Measurements from ENCODE around the gene C5orf52.

Gene C5orf52

DNA sequence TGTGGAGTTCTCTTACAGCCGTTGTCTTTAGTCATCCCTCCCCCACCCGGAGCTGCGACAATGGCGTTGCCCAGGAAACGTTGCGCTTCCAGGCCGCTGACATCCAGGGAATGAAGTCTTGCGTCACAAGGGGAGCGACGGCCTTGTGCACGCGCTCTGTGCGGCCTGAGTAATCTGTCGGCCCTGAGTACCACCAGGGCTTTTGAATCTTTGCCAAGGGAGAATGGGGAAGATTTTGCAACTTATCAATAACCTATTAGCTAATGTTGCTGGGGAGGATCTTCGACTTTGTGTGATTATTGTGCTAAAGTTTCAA, 19.0 kb upstream of the C5orf52 start, which contains the start of gene SOX30:
Gene SOX30 (minus strand): TSS at position 62 of the 316 bp plus-strand sequence. CDS start 360 bp downstream, outside the sequence.
- Histone ChIP-seq H3K27me3 (ENCODE audit: control insufficient read depth in 5 of 5, insufficient read depth in 4 of 5, low read length in 5 of 5) (peaks cover 0 to 2% (median 0%) of the 10 kb centered on the region in 5 donors), H3K9me3 (ENCODE audit: control insufficient read depth in 5 of 5, low read length in 5 of 5) (peaks cover 0 to 5% (median under 1%) of the 10 kb centered on the region in 5 donors), H3K4me3 (ENCODE audit: low read depth in 1 of 5, low read length in 5 of 5) (peak within 1 kb of the TSS; percentile 47 to 85 (median 66)), H3K36me3 (ENCODE audit: control insufficient read depth in 5 of 5, insufficient read depth in 5 of 5, low read length in 5 of 5) (no peaks in the 10 kb centered on the region), H3K4me1 (ENCODE audit: control insufficient read depth in 5 of 5, insufficient read depth in 5 of 5, low read length in 5 of 5) (peaks cover 0 to 11% (median 10%) of the 10 kb centered on the region in 5 donors), H3K9ac (ENCODE audit: low read length in 5 of 5) (peak within 1 kb of the TSS in 3 of 5 donors; percentile 14 to 73 (median 32)), H3K27ac (ENCODE audit: low read depth, low read length) (no peak within 1 kb of the TSS)

DNA sequence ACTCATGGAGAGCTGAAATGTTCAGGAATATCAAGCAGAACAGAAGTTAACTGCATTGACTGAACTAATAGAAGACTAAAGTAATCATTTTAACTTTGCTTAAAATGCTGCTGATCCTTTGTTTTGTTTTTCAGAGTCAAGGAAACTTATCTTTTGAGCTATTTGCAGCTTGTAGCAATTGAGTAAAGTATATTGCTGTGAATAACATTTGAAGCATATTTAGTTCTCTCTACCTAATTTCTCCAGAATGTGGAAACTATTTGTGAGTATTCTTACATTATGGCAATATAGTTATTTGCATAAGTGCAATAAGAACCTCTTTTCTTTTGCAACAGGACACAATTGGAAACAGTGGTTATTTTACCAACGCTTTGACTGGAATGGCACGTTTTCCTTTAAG, 13.8 kb upstream of the C5orf52 start:
- H3K9ac ChIP-seq (ENCODE audit: low read length in 5 of 5): no peak overlapping the region
- no peaks in the 10 kb centered on the region for H3K36me3 ChIP-seq (ENCODE audit: control insufficient read depth in 5 of 5, insufficient read depth in 5 of 5, low read length in 5 of 5)
- H3K27me3 ChIP-seq (ENCODE audit: control insufficient read depth in 5 of 5, insufficient read depth in 4 of 5, low read length in 5 of 5): no peaks in the 10 kb centered on the region
- no peaks in the 10 kb centered on the region for H3K4me1 ChIP-seq (ENCODE audit: control insufficient read depth in 5 of 5, insufficient read depth in 5 of 5, low read length in 5 of 5)
- no peak overlapping the region for H3K4me3 ChIP-seq (ENCODE audit: low read depth in 1 of 5, low read length in 5 of 5)
- H3K9me3 ChIP-seq (ENCODE audit: control insufficient read depth in 5 of 5, low read length in 5 of 5): peaks cover 0 to 12% (median 7%) of the 10 kb centered on the region in 5 donors
- H3K27ac ChIP-seq (ENCODE audit: low read depth, low read length): no peak overlapping the region

DNA sequence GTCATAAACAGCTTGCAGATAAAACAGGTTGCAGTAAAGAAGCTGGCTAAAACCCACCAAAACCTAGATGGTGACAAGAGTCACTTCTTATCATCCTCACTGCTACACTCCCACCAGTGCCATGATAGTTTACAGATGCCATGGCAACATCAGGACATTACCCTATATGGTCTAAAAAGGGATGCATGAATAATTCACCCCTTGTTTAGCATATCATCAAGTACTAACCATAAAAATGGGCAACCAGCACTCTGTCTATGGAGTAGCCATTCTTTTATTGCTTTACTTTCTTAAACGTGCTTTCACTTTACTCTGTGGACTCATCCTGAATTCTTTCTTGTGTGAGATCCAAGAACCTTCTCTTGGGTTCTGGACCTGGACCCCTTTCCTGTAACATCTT, 12.4 kb upstream of the C5orf52 start:
- Histone ChIP-seq H3K36me3 (ENCODE audit: control insufficient read depth in 5 of 5, insufficient read depth in 5 of 5, low read length in 5 of 5) (no peaks in the 10 kb centered on the region), H3K9ac (ENCODE audit: low read length in 5 of 5) (no peak overlapping the region), H3K9me3 (ENCODE audit: control insufficient read depth in 5 of 5, low read length in 5 of 5) (peaks cover 0 to 12% (median 7%) of the 10 kb centered on the region in 5 donors), H3K27ac (ENCODE audit: low read depth, low read length) (no peak overlapping the region), H3K4me1 (ENCODE audit: control insufficient read depth in 5 of 5, insufficient read depth in 5 of 5, low read length in 5 of 5) (no peaks in the 10 kb centered on the region), H3K27me3 (ENCODE audit: control insufficient read depth in 5 of 5, insufficient read depth in 4 of 5, low read length in 5 of 5) (no peaks in the 10 kb centered on the region), H3K4me3 (ENCODE audit: low read depth in 1 of 5, low read length in 5 of 5) (no peak overlapping the region)

DNA sequence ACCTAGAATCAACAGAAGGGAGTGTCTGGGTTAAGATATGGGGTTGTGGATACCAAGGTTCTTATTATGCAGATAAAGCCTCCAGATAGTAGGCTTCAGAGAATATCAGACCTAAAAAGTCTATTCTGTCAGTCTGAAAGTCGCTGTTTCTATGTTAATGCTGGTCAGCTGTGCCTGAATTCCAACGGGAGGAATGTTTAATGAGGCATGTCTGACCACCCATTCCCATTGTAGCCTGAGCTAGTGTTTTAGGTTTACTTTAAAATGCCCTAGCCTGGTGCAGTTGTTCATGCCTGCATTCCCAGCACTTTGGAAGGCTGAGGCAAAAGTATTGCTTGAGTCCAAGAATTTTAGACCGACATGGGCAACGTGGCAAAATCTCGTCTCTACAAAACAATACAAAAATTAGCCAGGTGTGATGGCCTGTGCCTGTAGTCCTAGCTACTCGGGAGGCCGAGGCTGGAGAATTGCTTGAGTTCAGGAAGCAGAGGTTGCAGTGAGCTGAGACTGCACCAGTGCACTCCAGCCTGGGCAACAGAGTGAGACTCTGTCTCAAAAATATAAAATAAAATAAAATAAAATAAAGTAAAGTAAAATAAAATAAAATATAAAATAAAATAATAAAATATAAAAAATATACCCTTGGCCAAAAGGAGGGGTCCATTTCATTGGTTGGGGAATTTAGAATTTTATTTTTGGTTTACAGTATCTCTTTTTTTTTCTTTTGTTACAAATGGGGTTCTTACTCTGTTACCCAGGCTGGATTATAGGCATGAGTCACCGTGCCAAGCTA, 11.3 kb upstream of the C5orf52 start:
- H3K9me3 ChIP-seq (ENCODE audit: control insufficient read depth in 5 of 5, low read length in 5 of 5): peaks cover 0 to 12% (median 7%) of the 10 kb centered on the region in 5 donors
- no peaks in the 10 kb centered on the region for H3K27me3 ChIP-seq (ENCODE audit: control insufficient read depth in 5 of 5, insufficient read depth in 4 of 5, low read length in 5 of 5)
- H3K36me3 ChIP-seq (ENCODE audit: control insufficient read depth in 5 of 5, insufficient read depth in 5 of 5, low read length in 5 of 5): no peaks in the 10 kb centered on the region
- no peaks in the 10 kb centered on the region for H3K4me1 ChIP-seq (ENCODE audit: control insufficient read depth in 5 of 5, insufficient read depth in 5 of 5, low read length in 5 of 5)
- no peak overlapping the region for H3K4me3 ChIP-seq (ENCODE audit: low read depth in 1 of 5, low read length in 5 of 5)
- H3K9ac ChIP-seq (ENCODE audit: low read length in 5 of 5): no peak overlapping the region
- no peak overlapping the region for H3K27ac ChIP-seq (ENCODE audit: low read depth, low read length)

DNA sequence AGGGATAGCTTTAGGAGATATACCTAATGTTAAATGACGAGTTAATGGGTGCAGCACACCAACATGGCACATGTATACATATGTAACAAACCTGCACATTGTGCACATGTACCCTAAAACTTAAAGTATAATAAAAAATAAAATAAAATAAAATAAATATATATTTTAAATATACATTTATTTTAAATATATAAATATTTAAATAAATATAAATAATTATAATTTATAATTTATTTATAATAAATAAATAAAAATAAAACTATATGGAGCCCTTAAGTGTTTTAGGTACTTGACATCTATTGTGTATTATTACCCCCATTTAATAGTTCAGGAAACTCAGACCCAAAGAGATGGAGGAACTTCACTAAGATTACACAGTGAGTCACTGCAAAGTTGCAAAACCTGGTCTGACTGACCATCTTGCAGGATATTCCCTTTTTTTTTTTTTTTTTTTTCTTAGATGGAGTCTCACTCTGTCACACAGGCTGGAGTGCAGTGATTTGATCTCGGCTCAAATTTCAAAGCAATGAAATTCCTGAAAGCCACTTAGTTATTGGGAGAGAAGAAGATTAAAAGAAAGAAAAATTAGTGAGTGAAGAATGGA, 5.8 kb upstream of the C5orf52 start:
- H3K9ac ChIP-seq (ENCODE audit: low read length in 5 of 5): no peak overlapping the region
- no peaks in the 10 kb centered on the region for H3K36me3 ChIP-seq (ENCODE audit: control insufficient read depth in 5 of 5, insufficient read depth in 5 of 5, low read length in 5 of 5)

DNA sequence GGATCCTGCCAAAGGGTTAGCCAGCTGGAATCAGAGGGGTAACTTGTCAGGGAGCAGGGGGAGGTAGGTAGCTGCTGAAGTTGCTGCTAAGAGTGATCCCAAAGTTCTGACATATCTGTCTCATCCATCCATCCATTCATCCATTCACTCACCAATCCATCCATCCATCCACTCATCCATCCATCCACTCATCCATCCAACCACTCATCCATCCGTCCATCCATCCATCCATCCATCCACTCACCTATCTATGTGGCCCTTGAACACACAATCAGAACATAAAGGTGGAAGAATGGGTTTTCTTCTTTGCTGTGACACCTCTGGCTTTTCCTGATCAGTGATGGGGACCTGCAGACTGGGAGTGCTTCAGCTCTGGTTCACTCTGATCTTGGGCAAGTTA, 3.0 kb upstream of the C5orf52 start:
- no peak overlapping the region for H3K9ac ChIP-seq (ENCODE audit: low read length in 5 of 5)
- H3K27me3 ChIP-seq (ENCODE audit: control insufficient read depth in 5 of 5, insufficient read depth in 4 of 5, low read length in 5 of 5): peaks cover 4 to 20% (median 15%) of the 10 kb centered on the region in 5 donors
- H3K4me1 ChIP-seq (ENCODE audit: control insufficient read depth in 5 of 5, insufficient read depth in 5 of 5, low read length in 5 of 5): peaks cover 0 to 17% (median 14%) of the 10 kb centered on the region in 5 donors
- no peak overlapping the region for H3K27ac ChIP-seq (ENCODE audit: low read depth, low read length)
- H3K9me3 ChIP-seq (ENCODE audit: control insufficient read depth in 5 of 5, low read length in 5 of 5): no peaks in the 10 kb centered on the region
- H3K36me3 ChIP-seq (ENCODE audit: control insufficient read depth in 5 of 5, insufficient read depth in 5 of 5, low read length in 5 of 5): no peaks in the 10 kb centered on the region
- H3K4me3 ChIP-seq (ENCODE audit: low read depth in 1 of 5, low read length in 5 of 5): no peak overlapping the region

More for the DNA sequence above, 5.8 kb upstream of the C5orf52 start:
- H3K9me3 ChIP-seq (ENCODE audit: control insufficient read depth in 5 of 5, low read length in 5 of 5): peaks cover 0 to 2% (median 0%) of the 10 kb centered on the region in 5 donors
- peaks cover 0 to 5% (median 2%) of the 10 kb centered on the region in 5 donors for H3K4me1 ChIP-seq (ENCODE audit: control insufficient read depth in 5 of 5, insufficient read depth in 5 of 5, low read length in 5 of 5)
- H3K4me3 ChIP-seq (ENCODE audit: low read depth in 1 of 5, low read length in 5 of 5): no peak overlapping the region
- no peak overlapping the region for H3K27ac ChIP-seq (ENCODE audit: low read depth, low read length)
- peaks cover 0 to 5% (median 3%) of the 10 kb centered on the region in 5 donors for H3K27me3 ChIP-seq (ENCODE audit: control insufficient read depth in 5 of 5, insufficient read depth in 4 of 5, low read length in 5 of 5)

DNA sequence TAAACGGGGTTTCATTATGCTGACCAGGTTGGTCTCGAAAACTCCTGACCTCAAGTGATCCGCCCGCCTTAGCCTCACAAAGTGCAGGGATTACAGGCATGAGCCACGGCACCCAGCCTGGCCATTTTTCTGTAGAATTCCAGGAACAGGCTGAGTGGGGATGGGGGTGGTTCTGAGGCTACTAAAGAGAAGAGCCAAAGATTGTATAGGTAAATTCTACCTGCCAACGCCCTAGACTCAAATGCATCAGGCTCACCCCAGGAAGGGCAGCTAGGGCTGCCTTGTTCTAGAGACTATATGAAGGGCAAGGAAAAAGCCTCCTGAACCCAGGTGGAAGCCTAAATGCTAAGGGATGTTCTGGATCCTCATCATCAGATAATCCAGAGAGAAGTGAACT, 1.6 kb upstream of the C5orf52 start:
- H3K36me3 ChIP-seq (ENCODE audit: control insufficient read depth in 5 of 5, insufficient read depth in 5 of 5, low read length in 5 of 5): no peaks in the 10 kb centered on the region
- no peaks in the 10 kb centered on the region for H3K9me3 ChIP-seq (ENCODE audit: control insufficient read depth in 5 of 5, low read length in 5 of 5)
- H3K27me3 ChIP-seq (ENCODE audit: control insufficient read depth in 5 of 5, insufficient read depth in 4 of 5, low read length in 5 of 5): peaks cover 4 to 20% (median 15%) of the 10 kb centered on the region in 5 donors
- no peak overlapping the region for H3K9ac ChIP-seq (ENCODE audit: low read length in 5 of 5)
- H3K27ac ChIP-seq (ENCODE audit: low read depth, low read length): no peak overlapping the region
- peaks cover 0 to 17% (median 14%) of the 10 kb centered on the region in 5 donors for H3K4me1 ChIP-seq (ENCODE audit: control insufficient read depth in 5 of 5, insufficient read depth in 5 of 5, low read length in 5 of 5)
- H3K4me3 ChIP-seq (ENCODE audit: low read depth in 1 of 5, low read length in 5 of 5): no peak overlapping the region

DNA sequence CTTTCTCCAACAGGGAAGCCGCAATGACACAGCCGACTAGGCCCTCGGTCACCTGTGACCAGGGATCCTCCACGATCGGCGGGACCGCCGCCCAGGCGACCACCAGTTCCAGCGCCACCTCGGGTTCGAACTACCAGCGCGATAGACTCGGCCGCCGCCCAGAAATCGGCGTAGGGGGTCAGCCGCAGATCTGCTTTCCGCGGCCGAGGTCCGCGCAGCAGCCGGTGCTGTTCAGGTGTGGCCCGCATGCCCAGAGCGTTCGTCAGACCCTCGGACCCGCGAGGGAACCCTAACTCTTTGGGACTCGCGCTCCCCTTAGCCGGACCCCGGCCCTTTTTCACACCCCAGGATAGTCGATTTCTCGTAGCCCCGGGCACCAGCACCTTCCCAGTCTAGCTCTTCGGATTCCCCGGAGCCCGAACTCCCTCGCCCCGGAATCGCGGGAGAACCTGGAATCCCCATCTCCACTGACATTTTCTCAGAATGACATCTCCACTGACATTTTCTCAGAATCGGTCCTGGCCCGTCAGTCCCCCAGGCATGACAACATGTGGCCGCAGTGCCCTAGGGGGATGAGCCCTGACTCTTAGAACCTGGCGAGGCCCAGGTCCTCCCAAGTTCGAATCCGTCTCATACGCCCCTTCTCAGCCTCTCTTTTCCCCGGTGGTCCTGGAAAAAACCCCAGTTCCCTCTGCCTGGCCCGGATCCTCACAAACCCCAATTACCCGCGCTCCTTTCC, 428 bp downstream of the C5orf52 start:
- Histone ChIP-seq H3K9me3 (ENCODE audit: control insufficient read depth in 5 of 5, low read length in 5 of 5) (no peaks in the 10 kb centered on the region), H3K4me3 (ENCODE audit: low read depth in 1 of 5, low read length in 5 of 5) (peak overlapping the region in 4 of 5 donors; percentile 65 to 78 (median 74)), H3K36me3 (ENCODE audit: control insufficient read depth in 5 of 5, insufficient read depth in 5 of 5, low read length in 5 of 5) (no peaks in the 10 kb centered on the region), H3K4me1 (ENCODE audit: control insufficient read depth in 5 of 5, insufficient read depth in 5 of 5, low read length in 5 of 5) (peaks cover 0 to 17% (median 14%) of the 10 kb centered on the region in 5 donors), H3K27ac (ENCODE audit: low read depth, low read length) (no peak overlapping the region), H3K27me3 (ENCODE audit: control insufficient read depth in 5 of 5, insufficient read depth in 4 of 5, low read length in 5 of 5) (peaks cover 4 to 20% (median 15%) of the 10 kb centered on the region in 5 donors), H3K9ac (ENCODE audit: low read length in 5 of 5) (peak overlapping the region in 2 of 5 donors; percentile 59 to 64)

DNA sequence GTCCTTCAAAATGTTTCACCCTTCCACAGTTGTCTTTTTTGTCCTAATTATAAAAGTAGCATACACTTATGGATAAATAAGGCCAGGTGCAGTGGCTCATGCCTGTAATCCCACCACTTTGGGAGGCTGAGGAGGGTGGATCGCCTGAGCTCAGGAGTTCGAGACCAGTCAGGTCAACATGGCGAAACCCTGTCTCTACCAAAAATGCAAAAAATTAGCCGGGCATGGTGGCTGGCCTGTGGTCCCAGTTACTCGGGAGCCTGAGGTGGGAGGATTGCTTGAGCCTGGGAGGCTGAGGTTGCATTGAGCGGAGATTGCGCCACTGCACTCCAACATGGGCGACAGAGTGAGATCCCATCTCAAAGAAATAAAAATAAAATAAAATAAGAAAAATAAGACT, 1.6 kb downstream of the C5orf52 start:
- Histone ChIP-seq H3K4me3 (ENCODE audit: low read depth in 1 of 5, low read length in 5 of 5) (no peak overlapping the region), H3K9ac (ENCODE audit: low read length in 5 of 5) (no peak overlapping the region), H3K27me3 (ENCODE audit: control insufficient read depth in 5 of 5, insufficient read depth in 4 of 5, low read length in 5 of 5) (peaks cover 4 to 20% (median 15%) of the 10 kb centered on the region in 5 donors), H3K27ac (ENCODE audit: low read depth, low read length) (no peak overlapping the region), H3K4me1 (ENCODE audit: control insufficient read depth in 5 of 5, insufficient read depth in 5 of 5, low read length in 5 of 5) (peaks cover 0 to 17% (median 14%) of the 10 kb centered on the region in 5 donors), H3K9me3 (ENCODE audit: control insufficient read depth in 5 of 5, low read length in 5 of 5) (no peaks in the 10 kb centered on the region), H3K36me3 (ENCODE audit: control insufficient read depth in 5 of 5, insufficient read depth in 5 of 5, low read length in 5 of 5) (no peaks in the 10 kb centered on the region)

All from subcutaneous abdominal adipose tissue (tissue), 5 donors.